KBM-7 (cell line): Measurements from ENCODE around the gene ADAM10.
A peak's percentile ranks its signal among the peaks of the same experiment; 100 is the strongest.

Experiments
- DNase-seq: peaks from one replicate; pipeline ENCODE4 v3.0.0-alpha.2; 2015
- in situ Hi-C: fragments of 300-500 bp; cut with MboI; formaldehyde crosslinking; loops from 2 replicates; pipeline ENCODE4 v1.14.3; 2020; ENCODE audit warnings: low sequenced_read_pairs, low pct_unique_long_range_greater_than_20kb, mixed read lengths

The ADAM10 gene

DNA sequence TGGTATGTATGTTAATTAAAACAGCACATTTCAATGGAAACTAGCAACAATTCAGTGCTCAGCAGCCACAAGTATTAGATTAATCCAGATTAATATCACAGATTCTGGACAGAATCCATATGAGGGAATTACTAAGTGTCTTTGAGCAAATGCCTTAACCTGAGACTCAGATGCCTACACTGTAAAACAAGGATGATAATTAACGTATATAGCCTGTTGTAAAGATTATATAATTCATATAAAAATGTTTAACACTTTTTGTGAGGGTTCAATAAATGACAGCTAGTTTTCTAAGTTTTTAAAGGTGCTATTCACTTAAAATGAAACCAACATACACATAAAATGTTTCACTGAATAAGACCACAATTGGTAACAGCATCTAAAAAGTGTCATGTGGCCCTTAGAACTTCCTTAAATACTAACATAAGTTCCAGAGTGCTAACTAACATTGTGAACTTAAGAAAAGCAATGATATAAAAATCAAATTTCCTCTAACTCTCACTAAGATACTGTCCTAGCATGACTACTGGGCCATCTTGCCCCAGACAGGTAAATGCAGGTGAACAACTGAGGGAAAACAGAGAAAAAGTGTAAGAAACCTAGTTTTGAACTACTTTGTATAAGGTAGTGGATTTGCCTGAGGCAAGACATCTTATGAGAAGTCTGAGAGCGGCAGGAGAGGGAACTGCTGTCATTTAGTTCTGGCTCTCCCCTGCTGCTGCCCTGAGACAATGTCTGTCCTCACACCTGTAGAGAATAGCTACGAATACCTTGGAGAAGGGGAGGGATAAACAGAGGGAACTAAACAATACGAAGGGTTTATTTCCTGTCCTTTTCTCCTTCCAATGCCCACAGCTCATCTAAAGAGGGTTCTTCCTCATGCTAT is 151.3 kb downstream of the ADAM10 start:
- in situ Hi-C loops = no loop called here
- DNase-seq = no peak

DNA sequence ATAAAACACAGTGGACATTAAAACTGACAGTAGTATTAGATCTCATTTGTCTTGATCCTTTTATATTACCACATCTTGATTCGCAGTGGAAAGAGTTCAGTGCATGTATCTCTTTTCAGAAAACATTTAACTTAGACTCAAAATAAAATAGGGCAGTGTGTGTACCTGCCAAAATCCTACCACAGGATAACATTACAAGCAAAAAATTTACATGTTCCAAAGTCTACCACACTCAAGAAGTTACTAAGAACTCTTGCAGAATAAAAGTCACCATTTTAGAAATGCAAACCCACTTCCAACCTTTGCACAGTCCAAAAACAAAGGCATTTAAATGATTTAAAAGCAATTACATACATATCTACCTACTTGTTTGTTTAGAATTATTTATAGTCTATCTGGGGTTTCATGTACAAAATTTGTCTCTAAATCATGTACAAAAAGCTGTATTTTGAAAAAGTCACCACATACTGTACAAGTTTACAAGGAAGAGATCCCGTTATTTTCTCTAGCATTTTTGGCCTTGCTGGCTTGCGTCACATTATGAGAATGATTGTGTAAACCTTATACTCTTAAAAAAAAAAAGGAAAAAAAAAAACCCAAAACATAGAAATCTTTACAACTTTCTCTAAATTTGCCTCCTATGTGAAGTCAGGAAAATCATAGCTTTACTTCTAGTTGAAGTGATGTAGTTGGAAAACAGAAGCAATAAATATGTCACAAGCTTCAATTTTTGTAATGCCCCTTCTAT is 153.8 kb downstream of the ADAM10 start:
- DNase-seq = no peak
- in situ Hi-C loops = no loop called here

GRCh38 chr15:58594898-58595297 is 154.6 kb downstream of the ADAM10 start:
- in situ Hi-C loops = no loop called here
- DNase-seq = no peak

DNA sequence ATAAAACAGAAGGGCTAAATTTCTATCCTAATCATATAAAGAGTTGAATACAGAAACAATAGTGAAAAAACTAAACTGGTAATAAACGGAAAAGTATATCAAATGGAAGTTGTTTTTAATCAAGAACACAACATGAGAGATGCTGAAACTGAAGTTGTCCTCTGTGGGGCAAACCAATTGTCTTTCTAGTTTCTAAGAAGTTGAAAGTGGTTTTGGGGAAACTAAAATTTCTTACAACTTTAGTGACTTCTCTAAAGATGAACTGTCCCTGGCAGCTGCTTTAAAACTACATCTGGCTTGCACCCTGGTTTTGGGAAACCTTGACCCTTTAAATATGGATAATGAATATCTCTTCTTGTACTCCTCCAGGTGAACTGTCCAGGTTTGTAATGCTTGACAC is 155.6 kb downstream of the ADAM10 start:
- in situ Hi-C loops = no loop called here

GRCh38 chr15:58590926-58591325 is 158.6 kb downstream of the ADAM10 start:
- DNase-seq = no peak
- in situ Hi-C loops = no loop called here

More for the DNA sequence above, 155.6 kb downstream of the ADAM10 start:
- no peak for DNase-seq

GRCh38 chr15:58590236-58590635 is 159.3 kb downstream of the ADAM10 start:
- in situ Hi-C loops = no loop called here
- no peak for DNase-seq

- in situ Hi-C loops = no loop called here
- DNase-seq = no peak
Measured at GRCh38 chr15:58589047-58589446, 160.5 kb downstream of the ADAM10 start.

GRCh38 chr15:58588096-58588495 is 161.4 kb downstream of the ADAM10 start:
- in situ Hi-C loops = no loop called here
- DNase-seq = no peak

- no peak for DNase-seq
- in situ Hi-C loops = no loop called here
Measured at GRCh38 chr15:58587486-58587885, 162.0 kb downstream of the ADAM10 start.

DNA sequence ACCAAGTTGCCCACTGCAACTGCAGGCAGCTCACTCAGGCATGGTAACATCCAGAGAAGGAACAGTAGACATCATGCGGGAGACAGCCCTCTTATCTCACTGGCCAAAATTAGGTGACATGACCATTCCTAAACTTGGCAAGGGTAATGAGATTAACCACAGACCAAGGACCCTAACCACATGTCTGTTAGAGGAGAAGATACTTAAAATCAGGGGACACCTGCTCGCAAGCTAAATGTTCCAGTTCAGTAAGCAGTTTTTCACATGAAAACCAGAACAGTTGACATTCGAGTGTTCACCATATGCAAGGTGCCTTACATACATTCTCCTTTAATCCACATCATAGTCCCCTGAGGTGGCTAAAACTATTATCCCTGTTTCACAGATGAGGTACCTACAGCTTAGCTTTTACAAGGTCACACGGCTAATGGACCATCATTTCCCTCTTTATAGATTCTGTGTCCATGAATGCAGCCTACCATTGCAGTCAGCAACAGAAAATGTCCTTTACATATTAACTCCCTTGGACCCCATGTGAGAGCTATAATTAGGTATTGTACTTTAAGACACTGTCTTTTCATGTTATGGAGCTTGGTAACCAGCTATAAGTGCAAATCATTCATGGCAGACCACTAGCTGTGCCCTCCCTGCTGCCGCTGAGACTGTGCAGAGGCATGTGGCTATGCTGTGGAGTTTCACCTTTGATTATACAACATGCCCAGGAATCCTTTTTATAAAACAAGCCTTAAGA is 163.6 kb downstream of the ADAM10 start:
- in situ Hi-C loops = no loop called here
- peak; percentile 64 for DNase-seq

- in situ Hi-C loops = no loop called here
- DNase-seq = peak; percentile 25
Measured at GRCh38 chr15:58584789-58585461, 164.6 kb downstream of the ADAM10 start.

GRCh38 chr15:58583171-58583908 is 166.2 kb downstream of the ADAM10 start:
- DNase-seq = no peak
- in situ Hi-C loops = no loop called here

DNA sequence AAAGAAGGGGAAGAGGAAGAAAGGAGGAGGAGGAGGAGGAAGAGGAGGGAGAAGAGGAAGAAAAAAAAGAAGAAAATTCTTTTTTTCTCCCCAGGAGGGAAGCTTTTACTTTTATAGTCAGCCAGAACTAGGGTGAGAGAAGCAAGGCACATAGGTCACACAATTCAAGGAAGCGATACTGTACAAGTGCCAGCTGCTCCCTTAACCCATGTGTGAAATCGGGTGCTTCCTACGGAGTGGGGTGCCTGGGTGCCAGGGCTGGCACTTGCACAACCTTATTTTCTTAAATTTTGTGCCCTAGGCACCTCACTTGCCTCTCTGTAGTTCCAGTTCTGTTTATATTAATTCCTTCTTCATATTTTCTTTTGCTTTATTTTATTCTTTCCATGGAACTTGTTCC is 167.3 kb downstream of the ADAM10 start:
- in situ Hi-C loops = no loop called here
- no peak for DNase-seq

DNA sequence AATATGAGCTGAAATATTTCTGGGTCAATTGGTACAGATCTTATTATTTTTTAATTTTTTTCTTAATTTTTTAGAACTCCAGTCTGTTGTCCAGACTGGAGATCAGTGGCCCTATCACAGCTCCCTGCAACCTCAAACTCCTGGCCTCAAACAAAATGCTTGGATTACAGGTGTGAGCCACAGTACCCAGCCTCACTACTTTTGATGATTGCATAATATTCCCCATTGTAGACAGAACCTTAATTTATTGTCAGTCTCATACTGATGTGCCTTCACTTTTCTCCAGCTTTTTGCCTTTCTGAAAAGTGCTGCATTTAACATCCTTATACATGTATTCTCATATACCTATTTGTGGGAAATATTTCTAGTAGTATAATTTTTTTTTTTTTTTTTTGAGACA is 172.8 kb downstream of the ADAM10 start:
- in situ Hi-C loops = no loop called here
- no peak for DNase-seq

- in situ Hi-C loops = no loop called here
Measured at GRCh38 chr15:58575045-58575786, 174.3 kb downstream of the ADAM10 start.

DNA sequence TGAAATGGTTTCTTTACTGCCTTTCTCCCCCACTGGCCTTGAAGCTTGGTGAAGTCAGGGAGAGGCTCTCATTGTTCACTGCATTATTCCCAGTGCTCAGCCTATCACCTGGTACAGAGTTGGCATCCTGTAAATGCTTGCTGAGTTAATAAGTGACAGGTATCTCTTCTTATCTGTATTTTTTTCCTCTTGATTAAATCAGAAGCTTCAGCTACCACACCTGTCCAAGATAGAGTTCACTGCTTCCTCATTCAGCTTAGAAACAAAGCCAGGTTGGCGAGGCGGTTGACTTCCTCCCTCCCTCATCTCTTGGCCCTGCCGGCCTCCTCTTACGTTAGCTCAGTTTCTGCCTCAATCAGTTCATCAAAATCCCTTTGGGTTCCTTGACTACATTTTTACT is 174.9 kb downstream of the ADAM10 start:
- in situ Hi-C loops = no loop called here
- peak; percentile 48 for DNase-seq

More at GRCh38 chr15:58575045-58575786, 174.3 kb downstream of the ADAM10 start:
- DNase-seq = no peak

DNA sequence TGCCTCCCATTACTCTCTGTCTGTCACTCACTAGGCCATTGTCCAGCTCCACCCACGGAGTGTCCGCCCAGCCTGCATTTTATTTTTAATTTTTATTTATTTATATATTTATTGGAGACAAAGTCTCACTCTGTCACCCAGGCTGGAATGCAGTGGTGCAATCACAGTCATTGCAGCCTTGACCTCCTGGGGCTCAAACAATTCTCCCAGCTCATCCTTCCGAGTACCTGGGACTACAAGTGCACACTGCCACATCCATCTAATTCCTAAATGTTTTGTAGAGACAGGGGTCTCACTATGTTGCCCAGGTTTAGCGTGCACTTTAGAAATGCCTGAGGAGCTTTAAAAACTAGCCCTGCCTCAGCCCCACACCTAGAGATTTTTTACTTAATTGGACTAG is 176.2 kb downstream of the ADAM10 start:
- in situ Hi-C loops = no loop called here

GRCh38 chr15:58572521-58572920 is 177.0 kb downstream of the ADAM10 start:
- in situ Hi-C loops = no loop called here

More for the DNA sequence above, 176.2 kb downstream of the ADAM10 start:
- DNase-seq = no peak

More at GRCh38 chr15:58572521-58572920, 177.0 kb downstream of the ADAM10 start:
- no peak for DNase-seq
